Epidermal melanocyte (primary cell): ENCODE data around the gene ANKS1B.
A peak's percentile ranks its signal among the peaks of the same experiment; 100 is the strongest.
"Not testable (repeated sequence)": the region's sequence is repeated elsewhere in the genome, so short reads cannot be mapped to it uniquely, and the experiment has no call there.

Experiments
- DNase-seq: peaks from one replicate; pipeline ENCODE4 v3.0.0; 2011; ENCODE audit warnings: low spot score; ENCODE audit not compliant: insufficient read length

ANKS1B gene

GRCh38 chr12:99278899-99279298 is 705.8 kb downstream of the ANKS1B start:
- no peak for DNase-seq

GRCh38 chr12:99277591-99278379 is 707.0 kb downstream of the ANKS1B start:
- DNase-seq = no peak

- no peak for DNase-seq
Observed at GRCh38 chr12:99271071-99271470, 713.7 kb downstream of the ANKS1B start.

DNA sequence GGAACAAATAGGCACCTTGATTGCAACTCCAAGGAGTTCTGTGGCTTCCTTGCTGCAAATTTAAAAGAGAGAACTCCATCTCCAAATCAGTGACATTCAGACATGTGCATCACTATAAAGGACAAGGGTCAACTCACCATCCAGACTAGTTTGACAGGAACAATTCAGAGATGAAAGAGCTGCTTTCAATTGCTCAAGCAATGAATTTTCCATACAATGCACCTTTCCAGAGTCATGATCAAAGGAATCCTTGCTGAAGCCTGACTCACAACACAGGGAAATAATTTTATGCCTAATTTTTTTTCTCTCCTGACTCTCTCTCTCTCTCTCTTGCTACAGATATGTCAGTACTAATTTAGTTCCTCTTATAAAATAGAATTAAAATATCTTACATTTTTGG is 717.7 kb downstream of the ANKS1B start:
- DNase-seq = no peak

DNA sequence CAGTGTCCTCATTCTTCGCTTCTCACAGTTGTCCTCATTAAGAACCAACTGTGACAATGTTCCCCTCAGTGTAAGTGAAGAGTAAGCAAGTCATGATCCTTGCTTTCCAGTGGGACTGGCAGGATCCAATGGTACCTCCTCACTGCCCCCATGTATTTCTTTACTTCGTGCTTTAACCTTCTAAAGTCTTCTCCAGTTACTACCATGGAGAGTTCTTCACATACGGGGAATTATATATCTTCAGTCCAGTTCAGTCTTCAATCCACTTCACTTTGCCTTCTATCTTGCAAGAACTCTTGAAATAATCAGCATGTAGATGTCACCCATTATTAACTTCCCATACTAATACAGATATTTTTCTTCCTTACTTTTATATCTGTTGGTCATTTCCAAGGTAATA is 719.1 kb downstream of the ANKS1B start:
- DNase-seq = no peak

- no peak for DNase-seq
Observed at GRCh38 chr12:99261256-99261655, 723.5 kb downstream of the ANKS1B start.

DNA sequence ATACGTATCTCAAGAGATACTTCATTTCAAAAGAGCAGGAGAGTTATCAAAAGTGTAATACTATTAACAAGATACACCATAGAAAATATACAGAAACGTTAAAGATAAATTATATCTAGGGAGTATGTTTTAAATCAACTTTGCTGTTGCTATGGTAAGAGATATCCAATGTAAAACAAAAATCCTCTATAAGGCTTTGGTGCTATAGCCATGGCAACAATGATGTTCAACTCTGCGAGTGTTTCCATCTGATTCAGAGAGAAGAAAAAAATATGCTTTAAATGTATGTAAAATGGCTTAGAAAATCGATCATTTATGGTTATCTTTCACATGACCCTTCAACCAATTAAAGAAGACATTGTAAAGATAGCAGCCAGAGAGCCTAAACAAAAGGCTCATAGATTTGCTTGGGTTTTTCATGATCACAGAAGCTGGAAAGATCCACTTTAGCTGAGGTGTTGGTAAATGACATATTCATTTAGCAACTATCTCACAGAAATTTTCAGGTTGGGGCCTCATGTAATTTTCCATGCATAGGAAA is 724.2 kb downstream of the ANKS1B start:
- DNase-seq = no peak

DNA sequence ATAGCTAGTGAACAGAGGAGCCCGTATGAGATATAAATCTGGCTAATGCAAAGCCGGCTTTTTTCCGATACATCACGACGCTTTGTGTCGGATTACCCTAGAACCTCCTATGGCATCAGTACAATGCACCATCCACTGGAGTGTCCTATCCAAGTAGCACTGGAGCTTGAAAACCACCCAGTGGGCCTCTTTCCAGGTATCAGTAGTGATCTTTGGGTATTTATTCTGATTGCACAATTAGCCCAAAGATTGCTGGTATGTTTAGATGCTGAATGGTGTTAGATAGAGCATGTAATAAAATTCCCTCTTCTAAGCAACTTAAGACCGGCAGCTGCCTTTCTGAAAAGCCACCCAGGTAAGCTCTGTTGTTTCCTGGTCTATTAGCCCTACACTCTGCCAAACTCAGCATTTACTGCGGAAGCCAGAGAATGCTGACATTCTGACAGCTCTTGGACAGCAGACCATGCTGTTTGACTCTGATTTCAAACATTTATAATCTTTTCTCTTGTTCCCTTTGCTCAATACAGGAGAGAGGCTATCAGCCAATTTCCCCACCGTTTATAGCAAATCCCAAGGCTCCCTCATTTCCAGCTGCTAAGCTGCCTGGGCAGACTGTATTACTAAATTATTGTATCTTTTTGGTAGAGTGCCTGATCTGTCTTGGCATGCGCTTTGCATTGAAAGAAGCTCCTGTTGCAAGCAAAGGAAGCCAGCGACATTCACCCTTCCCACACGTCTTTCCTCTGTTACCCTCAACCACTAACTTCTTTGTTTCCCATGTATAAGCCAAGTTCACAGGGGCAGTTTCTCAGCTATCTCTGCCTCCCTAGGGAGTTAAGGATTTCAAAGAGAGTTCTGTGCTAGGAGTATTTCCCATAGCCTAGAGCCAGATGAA is 725.4 kb downstream of the ANKS1B start:
- peak; percentile 57 for DNase-seq

DNA sequence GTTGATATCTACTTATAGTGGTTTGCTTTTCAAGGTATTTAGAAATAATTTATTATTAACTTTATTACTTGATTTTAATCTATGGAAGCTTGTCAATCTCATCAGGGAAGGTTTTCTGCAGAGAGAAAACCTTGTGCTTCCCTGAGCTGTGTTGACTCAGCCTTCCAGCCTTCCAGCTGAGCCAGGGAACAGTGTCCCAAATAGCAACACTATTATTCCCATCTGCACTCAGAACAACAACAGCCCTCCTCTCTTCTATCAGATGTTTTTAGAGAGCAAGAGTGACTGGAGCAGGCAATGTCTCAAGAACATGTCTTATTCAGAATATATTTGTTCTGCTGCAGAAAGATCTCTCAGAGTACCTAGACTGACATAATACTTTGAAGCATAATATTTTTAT is 727.1 kb downstream of the ANKS1B start:
- DNase-seq = no peak

DNA sequence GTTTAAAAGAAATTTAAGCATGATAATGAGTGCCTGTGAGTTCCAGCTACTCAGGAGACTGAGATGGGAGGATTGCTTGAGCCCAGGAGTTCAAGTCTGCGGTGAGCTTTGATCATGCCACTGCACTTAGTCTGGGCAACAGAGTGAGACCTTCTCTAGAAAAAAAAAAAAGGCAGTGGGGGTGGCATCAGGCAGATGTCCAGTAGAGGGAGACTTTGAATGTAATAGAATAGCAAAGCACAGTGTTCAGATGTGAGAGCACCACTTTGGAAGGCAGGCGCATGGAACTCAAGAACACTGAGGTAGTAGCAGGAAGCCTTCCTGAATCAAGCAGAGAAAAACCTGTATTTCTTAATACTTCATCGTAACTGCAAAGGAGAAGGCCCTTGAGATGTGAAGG is 731.7 kb downstream of the ANKS1B start:
- no peak for DNase-seq

DNA sequence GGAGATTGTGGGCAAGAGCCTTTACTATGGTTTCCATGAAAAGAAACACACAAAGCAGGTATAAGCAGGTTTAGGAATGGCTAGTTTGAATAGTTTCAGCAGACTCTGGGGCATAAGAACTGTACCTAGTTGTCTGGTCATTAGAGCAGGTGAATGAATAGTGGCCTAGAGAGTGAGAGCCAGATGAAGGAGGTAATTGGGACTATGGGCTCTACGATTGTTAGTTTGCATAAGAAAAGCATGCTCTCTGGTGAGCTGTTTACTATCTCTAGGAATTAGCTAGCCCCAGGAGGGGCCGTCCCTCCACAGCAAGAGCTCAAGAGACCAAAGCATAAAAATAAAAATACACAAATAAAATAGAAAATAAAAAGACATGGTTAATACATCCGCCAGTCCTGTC is 734.6 kb downstream of the ANKS1B start:
- no peak for DNase-seq

- no peak for DNase-seq
Observed at GRCh38 chr12:99249543-99249942, 735.2 kb downstream of the ANKS1B start.

- DNase-seq = not testable (repeated sequence)
Observed at GRCh38 chr12:99237907-99238538, 746.7 kb downstream of the ANKS1B start.

DNA sequence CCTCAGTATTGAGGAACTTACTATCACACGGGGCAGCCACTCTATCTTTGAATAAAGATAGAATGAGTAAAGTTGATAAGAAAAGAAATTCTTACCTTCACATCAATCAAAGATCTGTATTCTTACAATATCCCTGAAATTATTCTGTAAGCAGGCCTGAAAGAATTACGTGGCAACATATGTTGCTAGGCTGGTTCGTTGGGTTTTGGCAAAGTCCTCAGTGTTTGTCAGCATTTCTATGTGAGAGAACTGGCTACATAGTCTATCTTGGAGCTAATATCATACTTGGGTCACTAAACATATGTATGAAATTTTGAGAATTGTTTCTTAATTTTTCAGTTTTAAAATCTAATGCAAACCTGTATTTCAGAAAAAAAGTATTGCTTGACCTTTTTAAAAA is 749.4 kb downstream of the ANKS1B start:
- DNase-seq = no peak

- no peak for DNase-seq
Observed at GRCh38 chr12:99234702-99235101, 750.0 kb downstream of the ANKS1B start.

GRCh38 chr12:99232324-99232723 is 752.4 kb downstream of the ANKS1B start:
- DNase-seq = no peak

DNA sequence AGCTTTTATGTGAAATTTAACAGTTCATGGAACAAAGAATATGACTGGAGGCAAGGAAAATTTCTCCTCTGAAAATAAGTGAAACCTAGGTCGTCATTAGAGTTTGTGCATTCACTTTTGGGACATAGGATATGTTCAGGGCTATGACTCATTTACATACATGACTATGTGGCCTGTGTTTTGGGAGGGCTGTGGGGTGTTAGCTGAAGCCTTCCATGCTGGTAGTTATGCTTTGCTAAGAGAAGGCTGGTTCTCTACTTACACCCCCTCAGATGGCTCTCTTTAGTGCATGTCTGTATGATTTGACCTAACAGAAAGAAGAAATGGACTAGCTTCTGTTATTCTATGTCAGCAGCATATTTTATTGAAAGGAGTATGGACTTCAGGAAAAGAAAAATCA is 753.7 kb downstream of the ANKS1B start:
- DNase-seq = no peak

DNA sequence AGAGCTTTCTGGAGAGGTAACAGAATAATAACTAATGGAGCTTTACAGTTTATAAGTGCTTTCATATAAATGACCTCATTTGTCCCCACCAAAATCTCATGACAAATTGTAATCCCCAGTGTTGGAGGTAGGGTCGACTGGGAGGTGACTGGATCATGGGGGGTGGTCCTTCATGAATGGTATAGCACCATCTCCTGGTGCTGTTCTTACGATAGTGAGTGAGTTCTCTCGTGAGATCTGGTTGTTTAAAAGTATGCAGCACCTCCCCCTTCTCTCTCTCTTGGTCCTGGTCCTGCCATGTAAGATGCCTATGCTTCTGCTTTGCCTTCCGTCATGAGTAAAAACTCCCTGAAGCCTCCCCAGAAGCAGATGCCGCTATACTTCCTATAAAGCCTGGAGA is 760.5 kb downstream of the ANKS1B start:
- DNase-seq = no peak

DNA sequence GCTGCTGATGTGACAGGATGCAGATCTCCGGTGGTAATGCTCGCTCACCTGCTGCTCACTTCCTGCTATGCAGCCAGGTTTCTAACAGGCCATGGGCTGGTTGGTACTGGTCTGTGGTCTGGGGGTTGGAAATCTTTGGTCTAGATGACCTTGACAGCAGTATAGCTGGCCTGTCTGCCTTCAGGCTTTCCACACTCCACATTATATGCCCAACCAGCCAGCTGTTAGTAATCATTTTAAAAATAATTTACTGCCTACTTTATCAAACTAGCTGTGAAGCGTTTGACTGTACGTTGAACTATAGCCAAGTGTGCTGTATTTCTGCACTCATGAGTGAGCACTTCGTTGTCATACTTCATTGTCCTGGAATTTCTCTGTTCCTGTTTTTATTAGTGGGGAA is 761.2 kb downstream of the ANKS1B start:
- DNase-seq = no peak

GRCh38 chr12:99213047-99213446 is 771.7 kb downstream of the ANKS1B start:
- no peak for DNase-seq

- no peak for DNase-seq
Observed at GRCh38 chr12:99212275-99212674, 772.5 kb downstream of the ANKS1B start.

GRCh38 chr12:99205111-99205510 is 779.6 kb downstream of the ANKS1B start:
- no peak for DNase-seq
